Measurements from ENCODE around the gene KLHL40. TPM values are rescaled to one million over a fixed set of nuclear protein-coding genes. Genes with fewer than 3 reads are reported as not detected.

KLHL40 gene
- total and polyA plus RNA-seq, 2 donors (not counting 1 experiment from before 2014, with no cell fraction given) = not detected

DNA sequence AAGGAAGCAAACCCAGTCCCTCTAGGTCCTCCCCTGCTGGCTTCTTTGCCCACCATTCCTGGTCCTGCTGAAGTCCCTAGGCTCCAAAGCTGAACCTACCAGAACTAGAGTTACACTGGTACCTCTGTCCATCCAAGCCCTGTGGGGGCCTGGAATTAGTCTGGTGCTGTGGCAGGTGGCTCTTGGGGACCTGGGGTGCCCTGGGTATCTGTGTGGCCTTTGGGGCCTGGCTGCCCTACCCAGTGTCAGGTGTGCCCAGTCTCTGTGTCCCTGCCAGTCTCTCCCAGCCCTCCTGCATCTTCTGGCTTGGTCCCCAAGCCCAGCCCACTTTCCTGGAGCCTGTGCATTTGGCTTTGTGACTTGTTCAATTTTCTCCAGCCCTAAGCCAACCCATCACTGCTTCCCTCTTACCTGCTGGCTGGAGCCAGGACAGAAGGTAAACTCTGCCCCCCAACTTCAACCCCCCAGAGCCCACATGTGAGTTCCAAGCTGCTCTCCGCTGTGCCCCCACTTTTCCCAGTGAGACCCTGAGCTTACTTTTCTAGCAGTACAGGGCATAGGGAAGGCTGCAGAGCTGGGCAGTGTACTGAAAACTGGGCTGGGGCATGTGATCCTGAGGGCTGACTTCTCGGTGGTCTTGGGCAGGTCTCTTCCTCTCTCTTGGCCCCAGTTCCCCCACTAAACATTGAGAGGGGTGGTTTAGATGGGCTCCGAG lies 45.5 kb downstream of the KLHL40 start:
- TF ChIP-seq, protein P1, sequence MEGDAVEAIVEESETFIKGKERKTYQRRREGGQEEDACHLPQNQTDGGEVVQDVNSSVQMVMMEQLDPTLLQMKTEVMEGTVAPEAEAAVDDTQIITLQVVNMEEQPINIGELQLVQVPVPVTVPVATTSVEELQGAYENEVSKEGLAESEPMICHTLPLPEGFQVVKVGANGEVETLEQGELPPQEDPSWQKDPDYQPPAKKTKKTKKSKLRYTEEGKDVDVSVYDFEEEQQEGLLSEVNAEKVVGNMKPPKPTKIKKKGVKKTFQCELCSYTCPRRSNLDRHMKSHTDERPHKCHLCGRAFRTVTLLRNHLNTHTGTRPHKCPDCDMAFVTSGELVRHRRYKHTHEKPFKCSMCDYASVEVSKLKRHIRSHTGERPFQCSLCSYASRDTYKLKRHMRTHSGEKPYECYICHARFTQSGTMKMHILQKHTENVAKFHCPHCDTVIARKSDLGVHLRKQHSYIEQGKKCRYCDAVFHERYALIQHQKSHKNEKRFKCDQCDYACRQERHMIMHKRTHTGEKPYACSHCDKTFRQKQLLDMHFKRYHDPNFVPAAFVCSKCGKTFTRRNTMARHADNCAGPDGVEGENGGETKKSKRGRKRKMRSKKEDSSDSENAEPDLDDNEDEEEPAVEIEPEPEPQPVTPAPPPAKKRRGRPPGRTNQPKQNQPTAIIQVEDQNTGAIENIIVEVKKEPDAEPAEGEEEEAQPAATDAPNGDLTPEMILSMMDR (conservative IDR thresholded peaks at IDR 0.05 in 1 of 2, IDR thresholded peaks at IDR 0.05 in 1 of 2; ENCODE audit: low read depth in 1 of 2, low read length in 2 of 2) = no peak
- no peak for TF ChIP-seq EZH2 (IDR thresholded peaks at IDR 0.05; ENCODE audit: low read length, missing control alignments)
- Histone ChIP-seq H3K4me2 (ENCODE audit: extremely low read depth, insufficient read depth, low read length) (no peak overlapping the region), H3K9me3 (ENCODE audit: control insufficient read depth, insufficient read depth, low read depth, low read length) (no peaks in the 10 kb centered on the region), H3K9ac (ENCODE audit: insufficient read depth, low read length) (no peak overlapping the region), H3K27ac (ENCODE audit: insufficient read depth, low read length) (no peak overlapping the region), H3K4me3 (replicated peaks in 1 of 4; ENCODE audit: control extremely low read depth in 1 of 4, insufficient read depth in 1 of 4, low read depth in 3 of 4, low read length in 4 of 4) (no peak overlapping the region), H3K4me1 (ENCODE audit: control insufficient read depth, extremely low read depth, insufficient read depth, low read length) (no peaks in the 10 kb centered on the region), H4K20me1 (ENCODE audit: control insufficient read depth, extremely low read depth, insufficient read depth, low read length) (no peaks in the 10 kb centered on the region), H3K79me2 (ENCODE audit: control insufficient read depth, insufficient read depth, low read length) (no peaks in the 10 kb centered on the region), H3K36me3 (ENCODE audit: control insufficient read depth, insufficient read depth, low read length) (no peaks in the 10 kb centered on the region), H2AFZ (ENCODE audit: low read length) (no peak overlapping the region), H3K27me3 (ENCODE audit: control insufficient read depth, insufficient read depth, low read length) (peaks cover 7% of the 10 kb centered on the region)
- no peak for DNase-seq (ENCODE audit: low read depth in 2 of 2)

DNA sequence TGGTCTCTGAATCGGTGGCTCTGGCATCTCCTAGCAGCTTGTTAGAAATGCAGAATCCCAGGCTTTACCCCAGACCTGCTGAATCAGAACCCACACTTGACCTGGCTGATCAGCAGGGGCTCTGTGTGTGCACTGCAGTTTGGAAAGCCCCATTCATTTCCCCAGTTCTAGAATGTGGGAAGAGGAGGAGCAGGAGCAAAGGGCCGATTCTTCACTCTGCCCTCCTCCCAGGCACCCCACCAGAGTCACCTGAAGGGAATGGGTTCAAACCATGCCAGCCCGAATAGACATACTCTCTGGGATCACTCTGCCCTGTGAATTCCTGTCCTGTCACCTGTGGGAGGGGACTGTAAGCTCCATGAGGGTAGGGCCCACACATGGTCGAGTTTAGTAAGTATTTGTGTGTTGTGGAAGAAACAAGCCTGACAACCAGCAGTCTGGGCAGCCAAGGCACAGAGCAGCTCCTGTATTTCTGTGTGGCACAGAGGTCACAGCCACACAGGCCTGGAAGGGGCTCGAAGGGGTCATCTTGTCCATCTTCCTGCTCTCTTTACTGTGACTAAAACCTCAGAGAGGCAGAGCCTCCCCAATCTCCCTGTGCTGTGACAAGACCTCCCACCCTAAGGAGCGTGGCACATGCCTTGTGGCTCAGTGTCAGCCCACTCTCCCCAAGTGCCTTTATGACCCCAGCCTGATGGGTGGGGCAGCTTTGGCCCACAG lies 46.3 kb downstream of the KLHL40 start:
- H3K9ac ChIP-seq (ENCODE audit: insufficient read depth, low read length) = no peak overlapping the region
- no peaks in the 10 kb centered on the region for H3K79me2 ChIP-seq (ENCODE audit: control insufficient read depth, insufficient read depth, low read length)
- H3K27ac ChIP-seq (ENCODE audit: insufficient read depth, low read length) = no peak overlapping the region
- TF ChIP-seq EZH2 (IDR thresholded peaks at IDR 0.05; ENCODE audit: low read length, missing control alignments) = no peak
- TF ChIP-seq, protein P1 (conservative IDR thresholded peaks at IDR 0.05 in 1 of 2, IDR thresholded peaks at IDR 0.05 in 1 of 2; ENCODE audit: low read depth in 1 of 2, low read length in 2 of 2) = no peak
- no peak overlapping the region for H2AFZ ChIP-seq (ENCODE audit: low read length)
- no peaks in the 10 kb centered on the region for H3K4me1 ChIP-seq (ENCODE audit: control insufficient read depth, extremely low read depth, insufficient read depth, low read length)
- no peak overlapping the region for H3K4me2 ChIP-seq (ENCODE audit: extremely low read depth, insufficient read depth, low read length)
- peaks cover 8% of the 10 kb centered on the region for H3K27me3 ChIP-seq (ENCODE audit: control insufficient read depth, insufficient read depth, low read length)
- no peak overlapping the region for H3K4me3 ChIP-seq (replicated peaks in 1 of 4; ENCODE audit: control extremely low read depth in 1 of 4, insufficient read depth in 1 of 4, low read depth in 3 of 4, low read length in 4 of 4)
- H3K36me3 ChIP-seq (ENCODE audit: control insufficient read depth, insufficient read depth, low read length) = no peaks in the 10 kb centered on the region
- DNase-seq (ENCODE audit: low read depth in 2 of 2) = no peak
- no peaks in the 10 kb centered on the region for H4K20me1 ChIP-seq (ENCODE audit: control insufficient read depth, extremely low read depth, insufficient read depth, low read length)
- no peaks in the 10 kb centered on the region for H3K9me3 ChIP-seq (ENCODE audit: control insufficient read depth, insufficient read depth, low read depth, low read length)

DNA sequence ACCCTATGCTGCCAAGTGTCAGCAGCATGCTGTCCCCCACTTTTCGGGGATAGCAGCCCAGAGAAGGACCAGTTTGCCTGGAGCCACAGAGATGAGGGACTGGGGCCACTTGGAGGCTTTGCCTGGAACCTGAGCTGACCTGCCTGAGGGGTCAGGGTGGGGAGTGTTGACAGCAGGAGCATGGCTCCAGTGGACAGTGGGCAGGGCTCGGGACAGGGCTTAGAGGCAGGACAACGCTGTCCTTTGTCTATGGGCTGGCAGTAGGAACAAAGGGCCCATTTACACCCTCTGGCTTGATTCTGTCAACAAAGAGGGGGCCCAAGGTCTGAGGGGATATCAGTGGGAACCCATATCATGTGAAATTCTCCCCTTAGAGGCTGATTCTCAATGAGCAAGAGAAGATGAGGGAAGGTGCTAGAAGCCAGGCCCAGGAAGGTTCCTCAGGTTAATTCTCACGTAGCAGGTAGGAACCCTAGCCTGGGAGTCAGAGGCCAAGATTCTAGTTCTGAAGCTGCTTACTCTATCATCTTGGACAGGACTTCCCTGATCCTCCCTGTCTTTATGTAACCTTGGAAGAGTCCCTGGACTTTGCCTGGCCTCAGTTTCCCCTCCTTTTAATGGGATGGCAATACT lies 47.0 kb downstream of the KLHL40 start:
- Histone ChIP-seq H3K79me2 (ENCODE audit: control insufficient read depth, insufficient read depth, low read length) (no peaks in the 10 kb centered on the region), H4K20me1 (ENCODE audit: control insufficient read depth, extremely low read depth, insufficient read depth, low read length) (no peaks in the 10 kb centered on the region), H2AFZ (ENCODE audit: low read length) (no peak overlapping the region), H3K27ac (ENCODE audit: insufficient read depth, low read length) (no peak overlapping the region), H3K4me3 (replicated peaks in 1 of 4; ENCODE audit: control extremely low read depth in 1 of 4, insufficient read depth in 1 of 4, low read depth in 3 of 4, low read length in 4 of 4) (no peak overlapping the region), H3K9ac (ENCODE audit: insufficient read depth, low read length) (no peak overlapping the region), H3K36me3 (ENCODE audit: control insufficient read depth, insufficient read depth, low read length) (no peaks in the 10 kb centered on the region), H3K9me3 (ENCODE audit: control insufficient read depth, insufficient read depth, low read depth, low read length) (no peaks in the 10 kb centered on the region), H3K27me3 (ENCODE audit: control insufficient read depth, insufficient read depth, low read length) (peaks cover 8% of the 10 kb centered on the region), H3K4me2 (ENCODE audit: extremely low read depth, insufficient read depth, low read length) (no peak overlapping the region), H3K4me1 (ENCODE audit: control insufficient read depth, extremely low read depth, insufficient read depth, low read length) (no peaks in the 10 kb centered on the region)
- TF ChIP-seq, protein P1 (conservative IDR thresholded peaks at IDR 0.05 in 1 of 2, IDR thresholded peaks at IDR 0.05 in 1 of 2; ENCODE audit: low read depth in 1 of 2, low read length in 2 of 2) = no peak
- no peak for TF ChIP-seq EZH2 (IDR thresholded peaks at IDR 0.05; ENCODE audit: low read length, missing control alignments)
- no peak for DNase-seq (ENCODE audit: low read depth in 2 of 2)

All from fibroblast of lung (primary cell).